GM18499 (cell line): ENCODE results near the gene ATXN7.

Experiments
- ATAC-seq: cut with Tn5 transposase; IDR thresholded peaks from one replicate; pipeline ENCODE4 v1.9.1; 2021; ENCODE audit warnings: moderate number of reproducible peaks; ENCODE audit not compliant: insufficient read depth, unreplicated experiment

Gene ATXN7, protein sequence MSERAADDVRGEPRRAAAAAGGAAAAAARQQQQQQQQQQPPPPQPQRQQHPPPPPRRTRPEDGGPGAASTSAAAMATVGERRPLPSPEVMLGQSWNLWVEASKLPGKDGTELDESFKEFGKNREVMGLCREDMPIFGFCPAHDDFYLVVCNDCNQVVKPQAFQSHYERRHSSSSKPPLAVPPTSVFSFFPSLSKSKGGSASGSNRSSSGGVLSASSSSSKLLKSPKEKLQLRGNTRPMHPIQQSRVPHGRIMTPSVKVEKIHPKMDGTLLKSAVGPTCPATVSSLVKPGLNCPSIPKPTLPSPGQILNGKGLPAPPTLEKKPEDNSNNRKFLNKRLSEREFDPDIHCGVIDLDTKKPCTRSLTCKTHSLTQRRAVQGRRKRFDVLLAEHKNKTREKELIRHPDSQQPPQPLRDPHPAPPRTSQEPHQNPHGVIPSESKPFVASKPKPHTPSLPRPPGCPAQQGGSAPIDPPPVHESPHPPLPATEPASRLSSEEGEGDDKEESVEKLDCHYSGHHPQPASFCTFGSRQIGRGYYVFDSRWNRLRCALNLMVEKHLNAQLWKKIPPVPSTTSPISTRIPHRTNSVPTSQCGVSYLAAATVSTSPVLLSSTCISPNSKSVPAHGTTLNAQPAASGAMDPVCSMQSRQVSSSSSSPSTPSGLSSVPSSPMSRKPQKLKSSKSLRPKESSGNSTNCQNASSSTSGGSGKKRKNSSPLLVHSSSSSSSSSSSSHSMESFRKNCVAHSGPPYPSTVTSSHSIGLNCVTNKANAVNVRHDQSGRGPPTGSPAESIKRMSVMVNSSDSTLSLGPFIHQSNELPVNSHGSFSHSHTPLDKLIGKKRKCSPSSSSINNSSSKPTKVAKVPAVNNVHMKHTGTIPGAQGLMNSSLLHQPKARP

DNA sequence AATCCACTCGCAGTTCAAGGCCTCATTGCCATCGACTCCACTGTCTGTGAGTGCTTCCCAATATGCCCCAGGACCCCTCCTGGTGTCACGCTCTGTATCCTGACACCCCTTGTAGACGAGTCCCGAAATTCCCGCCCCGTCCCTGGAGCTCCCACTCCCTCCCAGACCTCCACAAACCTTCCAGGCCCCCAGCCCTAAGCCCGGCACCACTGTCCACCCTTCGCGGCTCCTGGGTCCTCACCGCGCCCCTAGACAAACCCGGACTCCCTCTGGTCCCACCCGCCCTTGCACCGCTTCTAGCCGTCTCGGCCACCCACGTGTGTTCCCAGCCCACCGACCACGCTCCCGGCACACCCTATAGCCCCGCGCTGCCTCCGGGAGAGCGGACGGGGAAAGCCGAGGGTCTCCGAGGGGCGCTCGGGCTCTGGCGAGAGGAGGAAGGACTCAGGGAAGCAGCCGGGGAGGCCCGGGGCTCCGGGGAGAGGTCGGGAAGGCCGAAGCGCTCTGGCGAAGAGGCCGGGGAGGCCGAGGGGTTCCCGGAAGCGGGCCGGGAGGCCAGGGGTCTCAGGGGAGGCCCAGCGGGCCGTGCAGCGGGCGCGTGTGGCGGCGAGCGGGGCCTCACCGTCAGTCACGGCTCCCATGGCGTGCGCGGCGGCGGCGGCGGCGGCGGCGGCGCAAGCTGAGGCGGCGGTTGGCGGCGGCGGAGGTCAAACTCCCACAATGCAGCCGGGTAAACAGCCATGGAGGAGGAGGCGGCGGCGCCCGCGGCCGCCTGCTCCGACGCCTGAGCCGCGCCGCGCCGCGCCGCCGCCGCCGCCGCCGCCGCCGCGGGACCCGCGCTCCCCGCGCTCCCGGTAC, at the start of gene ATXN7, which contains the start of gene THOC7:
Gene ATXN7, plus strand, starts transcription at position 718 of the 858 bp plus-strand sequence. CDS start 48,732 bp downstream, outside the sequence.
Gene THOC7, minus strand, starts transcription at position 656 of the 858 bp plus-strand sequence. Its CDS starts 15 bp downstream, at position 641.
- ATAC-seq, result no peak

DNA sequence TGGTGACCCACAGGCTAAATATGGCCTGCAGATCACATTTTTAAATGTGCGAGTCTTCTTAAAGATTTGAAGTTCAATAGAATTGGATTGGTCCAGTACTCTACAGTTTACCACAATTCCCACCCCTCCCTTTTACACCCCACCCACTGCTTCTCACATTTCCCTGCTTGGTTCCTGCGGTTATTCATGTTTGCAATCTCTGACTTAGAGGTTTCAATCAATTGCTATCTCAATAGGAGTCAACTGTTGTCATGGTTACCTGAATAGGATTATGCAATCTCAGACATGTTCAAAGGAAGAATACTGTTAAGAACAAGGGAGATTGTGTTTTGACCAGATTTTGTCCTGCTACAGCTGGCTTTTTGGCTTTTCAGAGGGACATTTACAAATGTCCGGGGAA, 49.4 kb upstream of the ATXN7 start:
- no peak for ATAC-seq

DNA sequence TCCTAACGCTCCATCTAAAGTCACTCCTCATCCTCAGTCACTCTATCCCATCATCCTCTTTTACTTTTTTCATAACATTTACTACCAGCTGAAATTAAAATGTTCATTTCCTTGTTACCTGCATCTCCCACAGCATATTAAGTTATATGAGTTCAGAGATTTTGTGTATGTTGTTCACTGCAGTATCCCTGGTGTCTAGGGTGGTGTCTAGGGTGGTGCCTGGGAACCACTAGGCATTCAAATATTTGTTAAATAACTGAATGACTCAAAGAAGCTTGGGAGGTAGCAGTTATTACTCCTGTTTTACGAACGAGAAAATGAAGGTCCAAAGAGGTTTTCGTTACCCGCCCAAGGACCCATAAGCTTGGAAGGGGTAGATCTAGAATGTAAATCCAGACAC, 46.4 kb upstream of the ATXN7 start:
- no peak for ATAC-seq

DNA sequence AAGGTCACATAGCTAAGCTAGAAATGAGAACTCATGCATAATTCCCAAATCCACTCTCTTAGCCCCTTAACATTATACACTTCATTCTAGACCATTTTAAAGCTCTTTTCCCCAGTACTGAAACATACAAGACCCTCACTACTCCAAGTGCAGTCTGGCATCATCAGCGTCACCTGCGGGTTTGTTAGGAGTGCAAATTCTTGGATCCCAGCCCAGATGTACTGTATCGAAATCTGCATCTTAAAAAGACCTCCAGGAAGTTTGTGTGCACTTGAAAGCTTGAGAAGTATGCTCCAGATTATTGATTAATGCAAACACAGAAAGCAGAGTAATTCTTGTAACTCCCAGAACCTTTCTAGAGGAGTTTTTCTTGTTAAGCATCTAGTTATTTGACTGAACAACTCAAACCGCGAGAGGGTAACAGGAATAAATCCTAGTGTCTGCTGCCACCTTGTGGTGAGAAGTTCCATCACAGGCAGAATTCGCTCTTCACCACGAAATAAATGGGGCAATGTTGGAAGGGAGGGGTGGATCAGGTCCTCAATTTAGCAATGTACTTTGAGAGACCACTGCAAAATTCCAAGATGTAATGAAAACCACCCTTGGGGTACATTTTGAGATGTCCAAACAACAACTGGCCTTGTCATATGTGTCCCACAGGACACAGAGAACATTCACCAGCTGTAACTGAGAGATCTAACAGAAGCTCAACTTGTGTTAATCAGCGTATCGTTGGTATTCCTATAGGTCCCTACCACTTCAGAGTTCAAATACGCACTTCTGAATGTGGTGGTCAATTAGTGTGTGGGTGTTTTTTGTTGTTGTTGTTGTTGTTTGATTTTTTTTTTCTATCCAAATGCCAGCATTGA, 45.2 kb upstream of the ATXN7 start:
- no peak for ATAC-seq

DNA sequence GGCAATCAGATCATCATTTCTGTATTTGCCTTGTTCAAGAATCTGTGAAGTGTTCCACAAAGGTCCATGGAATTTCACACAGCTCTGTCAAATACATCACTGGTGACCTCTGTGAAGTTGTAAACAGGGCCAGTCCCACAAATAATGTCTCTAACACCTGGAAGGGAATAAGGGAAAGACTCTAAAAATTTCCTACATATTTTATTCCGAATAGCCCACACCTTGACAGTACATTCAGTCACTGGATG, 44.6 kb upstream of the ATXN7 start, which contains the start of gene C3orf49:
Gene C3orf49, plus strand, starts transcription at position 149 of the 248 bp plus-strand sequence. CDS start 173 bp downstream, outside the sequence.
- ATAC-seq, result no peak

DNA sequence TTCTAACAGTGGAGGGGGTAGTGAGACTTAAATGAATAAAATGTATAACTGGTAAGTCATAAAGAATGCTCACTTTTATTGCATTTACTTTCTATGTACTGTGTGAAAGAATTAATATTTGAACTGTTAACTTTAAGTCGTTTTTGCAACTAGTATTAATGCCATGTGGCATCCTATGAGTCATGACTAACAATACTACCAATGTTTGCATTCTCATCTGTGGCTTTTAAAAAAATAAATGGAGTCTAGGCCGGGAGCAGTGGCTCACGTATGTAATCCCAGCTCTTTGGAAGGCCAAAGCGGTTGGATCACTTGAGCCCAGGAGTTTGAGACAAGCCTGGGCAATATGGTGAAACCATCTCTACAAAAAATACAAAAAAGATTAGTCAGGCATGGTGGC, 39.4 kb upstream of the ATXN7 start:
- no peak for ATAC-seq

DNA sequence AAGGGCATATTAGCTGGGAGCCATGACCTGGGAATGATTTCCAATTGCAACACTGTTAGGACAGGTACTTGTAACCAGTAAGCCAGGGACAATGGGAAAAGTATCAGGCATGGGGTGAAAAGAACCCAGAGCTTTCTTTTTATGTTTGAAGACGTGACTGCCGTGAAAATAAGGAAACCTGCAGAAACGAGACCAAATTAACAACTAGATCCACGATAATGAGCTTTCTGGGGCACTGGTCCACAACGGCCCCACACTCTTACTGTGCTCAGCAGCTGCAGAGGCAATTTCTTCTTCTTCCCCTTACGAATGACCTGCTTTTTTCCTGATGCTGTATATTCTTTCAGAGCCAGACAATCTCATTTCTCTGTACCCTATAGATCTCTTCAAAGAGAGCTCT, 33.1 kb upstream of the ATXN7 start:
- no peak for ATAC-seq

DNA sequence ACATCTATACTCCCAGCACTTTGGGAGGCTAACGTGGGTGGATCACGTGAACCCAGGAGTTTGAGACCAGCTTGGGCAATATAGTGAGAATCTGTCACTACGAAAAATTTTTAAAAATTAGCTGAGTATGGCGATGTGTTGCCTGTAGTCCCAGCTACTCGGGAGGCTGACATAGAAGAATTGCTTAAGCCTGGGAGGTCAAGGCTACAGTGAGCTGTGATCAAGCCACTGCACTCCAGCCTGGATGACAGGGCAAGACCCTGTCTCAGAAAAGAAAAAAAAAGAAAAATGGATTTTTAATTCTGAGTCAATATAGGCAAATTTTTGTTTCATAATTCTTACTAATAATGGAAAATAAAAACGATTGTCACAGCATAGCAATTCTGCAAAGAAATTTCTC, 31.3 kb upstream of the ATXN7 start:
- no peak for ATAC-seq

DNA sequence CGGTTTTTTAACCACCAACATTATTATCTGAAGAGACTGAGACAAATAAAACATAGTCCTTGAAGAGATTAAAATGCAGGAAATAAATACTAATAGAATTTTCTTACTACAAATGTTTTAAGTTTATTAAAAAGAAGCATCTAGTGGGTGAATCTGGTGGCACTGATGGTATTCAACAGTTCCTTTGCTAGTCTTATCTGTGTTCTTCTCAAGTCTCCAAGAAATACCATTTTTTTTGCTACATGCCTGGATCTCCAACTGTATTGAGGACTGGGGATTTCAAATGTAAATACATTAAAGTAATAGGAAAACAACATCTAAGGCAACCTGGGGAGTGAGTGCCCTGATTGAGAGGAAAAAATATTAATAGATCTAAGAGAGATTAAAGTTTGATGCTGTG, 22.0 kb upstream of the ATXN7 start:
- ATAC-seq, result no peak

DNA sequence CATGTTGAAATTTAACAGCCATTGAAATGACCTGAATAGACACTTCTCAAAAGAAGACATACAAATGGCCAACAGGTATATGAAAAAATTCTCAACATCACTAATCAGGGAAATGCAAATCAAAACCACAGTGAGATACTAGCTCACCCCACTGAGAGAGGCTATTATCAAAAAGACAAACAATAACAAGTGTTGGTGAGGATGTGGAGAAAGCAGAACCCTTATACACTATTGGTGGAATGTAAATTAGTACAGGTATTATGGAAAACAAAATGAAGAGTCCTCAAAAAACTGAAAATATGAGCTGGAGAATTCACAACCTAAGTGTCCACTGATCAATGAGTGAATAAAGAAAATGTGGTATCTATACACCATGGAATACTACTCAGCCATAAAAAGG, 21.5 kb upstream of the ATXN7 start:
- ATAC-seq, result no peak

DNA sequence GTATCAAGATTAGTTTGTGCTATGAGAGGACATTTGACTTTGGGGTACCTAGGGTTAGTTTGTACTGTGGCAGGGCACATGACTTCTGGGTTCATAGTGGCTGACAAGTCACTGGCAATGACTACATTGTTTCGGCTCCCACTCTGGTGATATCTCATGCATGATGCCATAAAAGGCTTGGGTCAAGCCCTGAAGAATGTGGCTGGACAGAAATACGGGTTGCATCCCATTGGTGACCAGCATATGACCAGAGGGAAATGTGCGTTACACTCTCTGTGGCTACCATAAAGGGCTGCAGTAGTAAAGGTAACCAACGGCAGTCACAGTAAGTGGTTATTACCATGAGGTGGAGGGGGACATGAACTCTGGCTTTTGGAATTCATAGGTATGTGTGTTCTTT, 18.5 kb upstream of the ATXN7 start:
- no peak for ATAC-seq

DNA sequence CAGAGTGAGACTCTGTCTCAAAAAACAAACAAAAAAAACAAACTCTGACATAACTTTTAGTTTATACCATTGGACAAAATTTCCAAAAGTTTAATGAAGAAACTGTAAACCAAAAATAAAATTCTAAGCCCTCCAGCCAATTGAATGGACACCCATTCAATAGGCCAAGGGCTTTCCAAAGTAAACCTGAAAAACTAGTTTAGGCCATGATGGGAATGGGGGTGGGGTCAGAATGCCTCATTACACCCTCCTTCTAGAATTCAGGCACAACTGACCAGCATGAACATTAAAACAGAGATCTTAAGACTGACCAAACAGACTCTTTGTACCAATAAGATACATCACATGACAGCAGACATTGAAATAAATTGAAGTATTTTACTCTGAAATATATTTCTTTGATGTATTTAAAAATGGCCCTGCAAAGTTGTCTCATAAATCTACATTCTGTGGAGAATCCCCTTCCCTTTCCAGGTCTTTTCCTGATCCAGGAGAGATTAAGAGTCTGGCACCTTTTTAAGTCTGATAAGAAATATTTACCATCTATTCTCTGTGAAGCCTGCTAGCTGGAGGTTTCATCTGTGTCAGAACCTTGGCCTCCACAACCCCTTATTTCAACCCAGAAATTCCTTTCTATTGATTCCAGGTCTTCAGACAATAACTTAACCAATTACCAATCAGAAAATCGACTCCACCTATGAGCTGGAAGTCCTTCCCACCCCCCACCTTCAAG, 15.8 kb upstream of the ATXN7 start:
- no peak for ATAC-seq

DNA sequence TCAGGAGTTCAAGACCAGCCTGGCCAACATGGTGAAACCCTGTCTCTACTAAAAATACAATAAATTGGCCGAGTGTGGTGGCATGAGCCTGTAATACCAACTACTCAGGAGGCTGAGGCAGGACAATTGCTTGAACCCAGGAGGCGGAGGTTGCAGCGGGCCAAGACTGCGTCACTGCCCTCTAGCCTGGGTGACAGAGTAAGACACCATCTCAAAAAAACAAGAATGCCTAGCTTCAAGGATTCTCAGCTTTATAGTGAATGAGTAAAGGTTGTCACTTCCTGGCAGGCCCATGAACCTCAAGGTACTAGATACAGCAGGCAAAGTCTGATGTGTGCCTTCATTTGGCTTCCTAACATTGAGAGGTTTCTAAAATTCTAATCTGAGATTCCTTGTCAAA, 14.5 kb upstream of the ATXN7 start:
- no peak for ATAC-seq

DNA sequence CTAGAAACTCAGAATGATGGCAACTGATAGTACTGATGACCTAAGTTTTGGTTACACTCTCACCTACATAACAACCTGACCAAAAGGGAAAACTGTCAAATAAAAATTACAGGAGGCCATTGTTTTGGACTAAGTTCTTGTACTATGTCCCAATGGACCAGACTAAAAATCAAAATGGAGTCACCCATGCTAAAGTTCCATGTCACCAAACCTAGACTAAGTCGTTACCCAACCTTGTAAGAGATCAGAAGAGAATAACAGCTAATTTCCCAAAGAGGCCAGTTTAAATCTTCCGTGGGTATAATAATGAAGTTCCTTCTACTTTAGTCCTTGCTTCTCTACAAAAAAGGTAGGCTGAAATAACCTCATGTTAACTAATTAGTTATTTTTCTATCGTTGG, 12.4 kb upstream of the ATXN7 start:
- no peak for ATAC-seq

DNA sequence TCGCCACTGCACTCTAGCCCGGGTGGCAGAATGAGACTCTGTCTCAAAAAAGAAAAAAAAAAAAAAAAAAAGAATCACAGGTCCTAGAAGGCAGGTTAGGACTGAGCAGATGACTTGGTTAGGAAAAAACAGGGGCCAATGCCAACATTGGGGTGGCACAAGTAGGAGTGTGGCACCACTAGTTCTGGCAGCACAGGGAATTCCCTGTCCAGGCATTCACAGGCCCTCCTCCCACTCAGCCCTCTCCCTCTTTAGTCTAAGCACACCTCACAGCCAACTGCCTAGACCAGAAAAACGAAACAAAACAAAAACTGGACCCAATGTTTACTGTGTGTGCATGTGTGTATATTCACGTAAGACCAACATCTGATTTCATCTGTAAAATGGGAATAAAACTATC, 10.6 kb upstream of the ATXN7 start:
- no peak for ATAC-seq

DNA sequence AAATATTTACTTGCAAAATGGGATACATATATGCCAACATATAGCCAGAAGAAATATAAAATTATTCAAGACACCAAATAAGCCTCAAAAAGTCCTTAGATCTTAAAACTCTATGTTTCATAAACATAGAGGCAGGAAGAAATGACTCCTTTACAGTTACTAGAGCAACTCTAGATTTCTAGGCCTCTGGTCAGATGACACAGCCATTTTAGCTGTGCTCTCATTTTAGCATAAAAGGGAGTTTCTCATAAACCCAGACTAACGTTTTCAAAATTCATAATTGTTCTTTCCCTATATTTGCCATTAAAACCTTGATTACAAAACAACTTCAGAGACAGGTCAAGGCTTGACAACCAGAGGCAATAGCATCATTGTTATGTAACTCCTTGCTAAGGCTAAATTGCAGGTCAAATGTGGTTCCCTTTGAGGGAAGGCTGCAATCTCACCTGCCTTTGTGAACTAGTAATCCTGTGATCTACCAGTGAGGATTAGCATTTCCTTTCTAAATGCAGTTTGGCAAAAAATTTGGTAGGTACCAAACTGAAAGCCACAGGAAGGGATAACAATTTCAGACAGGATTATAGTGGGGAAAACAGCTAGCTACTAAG, 8.2 kb upstream of the ATXN7 start:
- no peak for ATAC-seq

DNA sequence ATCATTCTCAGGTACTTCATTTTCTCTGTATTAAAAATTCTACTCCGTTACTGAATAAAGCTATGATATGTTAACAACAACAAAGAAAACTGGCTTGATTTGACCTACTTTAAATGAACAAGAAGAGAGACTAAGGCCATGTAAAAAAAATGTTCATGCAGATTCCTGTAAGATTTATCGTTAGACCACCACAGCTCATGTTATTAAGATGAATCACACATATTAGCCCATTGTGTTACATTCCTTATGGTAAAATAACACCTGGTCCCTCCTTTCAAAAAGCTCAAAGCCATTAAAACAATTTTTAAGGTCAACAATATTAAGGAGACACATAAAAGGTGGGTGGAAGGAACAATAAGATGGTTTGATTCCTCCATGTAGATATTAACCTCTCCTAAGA, 6.4 kb upstream of the ATXN7 start:
- no peak for ATAC-seq

DNA sequence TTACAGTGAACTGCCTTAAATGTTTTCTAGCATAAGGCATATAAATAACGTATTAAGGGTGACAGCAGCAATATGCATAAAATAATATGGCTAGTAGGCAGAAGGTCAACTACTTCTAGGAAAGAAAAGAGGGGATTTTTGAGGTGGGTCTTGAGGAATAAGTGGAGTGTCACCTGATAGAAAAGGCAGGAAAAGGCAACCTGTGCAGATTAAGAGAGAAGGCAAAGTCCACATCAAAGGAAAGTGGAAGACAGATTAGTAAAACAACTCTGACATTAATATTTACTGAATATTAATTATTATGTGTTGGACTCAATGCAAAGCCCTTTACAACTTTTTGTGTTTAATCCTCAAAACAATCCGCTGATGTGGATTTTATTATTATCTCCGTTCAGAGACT, 2.9 kb upstream of the ATXN7 start:
- no peak for ATAC-seq

DNA sequence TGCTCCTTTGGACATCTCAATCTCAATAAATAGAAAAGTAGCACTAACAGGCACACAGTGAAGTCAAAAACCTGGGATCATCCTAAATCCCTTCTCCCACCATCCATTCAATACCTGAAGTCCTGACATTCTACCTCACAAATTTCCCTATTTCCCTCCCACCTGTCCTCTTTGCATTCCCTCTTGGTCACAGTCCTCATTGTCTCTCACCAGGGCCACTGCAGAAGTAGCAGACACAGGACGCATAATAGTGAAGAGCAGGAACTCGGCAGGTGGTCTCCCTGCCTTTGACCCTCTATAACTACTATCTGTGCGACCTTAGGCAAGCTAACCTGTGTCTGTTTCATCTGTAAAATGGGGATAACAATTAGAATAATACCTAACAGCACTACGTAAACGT, 2.4 kb upstream of the ATXN7 start:
- ATAC-seq, result no peak
